Measurements from ENCODE around the gene LRRC55.

The LRRC55 gene

DNA sequence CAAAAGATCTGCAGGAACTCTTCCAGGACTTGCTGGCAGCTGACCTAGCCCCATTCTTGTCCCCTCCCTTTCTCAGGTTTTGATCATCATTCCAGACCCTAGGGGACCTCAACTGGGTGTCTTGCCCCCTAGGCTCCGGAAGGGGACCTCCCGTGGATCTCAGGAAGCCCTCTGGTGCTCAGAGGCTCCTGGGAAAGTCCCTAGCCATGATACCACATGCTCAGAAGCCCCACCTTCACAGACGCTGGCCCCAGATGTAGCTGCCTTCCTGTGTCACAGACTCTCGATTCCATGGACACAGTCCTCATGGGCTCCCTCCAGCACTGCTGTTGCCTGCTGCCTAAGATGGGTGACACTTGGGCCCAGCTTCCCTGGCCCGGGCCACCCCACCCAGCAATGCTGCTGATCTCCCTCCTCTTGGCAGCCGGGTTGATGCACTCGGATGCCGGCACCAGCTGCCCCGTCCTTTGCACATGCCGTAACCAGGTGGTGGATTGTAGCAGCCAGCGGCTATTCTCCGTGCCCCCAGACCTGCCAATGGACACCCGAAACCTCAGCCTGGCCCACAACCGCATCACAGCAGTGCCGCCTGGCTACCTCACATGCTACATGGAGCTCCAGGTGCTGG, at the start of gene LRRC55:
Gene LRRC55, plus strand, starts transcription at position 276 of the 628 bp plus-strand sequence. Its CDS starts 70 bp downstream, at position 346.
- DNase-seq = no peak

DNA sequence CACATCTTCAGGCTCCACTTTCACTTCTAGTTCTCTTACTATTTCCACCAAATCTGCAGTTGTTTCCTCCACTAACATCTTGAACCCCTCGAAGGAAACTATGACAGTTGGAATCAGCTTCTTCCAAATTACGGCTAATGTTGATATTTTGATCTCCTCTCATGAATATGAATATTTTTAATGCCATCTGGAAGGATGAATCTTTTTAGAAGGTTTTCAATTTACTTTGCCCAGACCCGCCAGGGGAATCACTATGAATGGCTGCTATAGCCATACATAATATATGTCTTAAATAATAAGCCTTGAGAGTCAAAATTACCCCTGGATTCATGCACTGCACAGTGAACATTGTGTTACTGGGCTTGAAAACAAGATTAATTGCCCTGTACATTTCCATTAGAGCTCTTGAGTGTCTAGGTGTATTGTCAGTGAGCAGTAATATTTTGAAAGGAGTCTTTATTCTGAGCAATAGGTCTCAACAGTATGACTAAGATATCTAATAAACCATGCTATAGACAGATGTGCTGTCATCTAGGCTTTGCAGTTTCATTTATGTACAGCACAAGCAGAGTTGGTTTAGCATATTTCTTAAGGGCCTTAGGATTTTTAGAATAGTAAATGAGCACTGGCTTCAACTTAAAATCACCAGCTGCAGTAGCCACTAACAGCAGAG, 48.3 kb upstream of the LRRC55 start:
- no peak for DNase-seq

- DNase-seq = no peak
These were observed 47.5 kb upstream of the LRRC55 start for GRCh38 chr11:57134284-57134683.

DNA sequence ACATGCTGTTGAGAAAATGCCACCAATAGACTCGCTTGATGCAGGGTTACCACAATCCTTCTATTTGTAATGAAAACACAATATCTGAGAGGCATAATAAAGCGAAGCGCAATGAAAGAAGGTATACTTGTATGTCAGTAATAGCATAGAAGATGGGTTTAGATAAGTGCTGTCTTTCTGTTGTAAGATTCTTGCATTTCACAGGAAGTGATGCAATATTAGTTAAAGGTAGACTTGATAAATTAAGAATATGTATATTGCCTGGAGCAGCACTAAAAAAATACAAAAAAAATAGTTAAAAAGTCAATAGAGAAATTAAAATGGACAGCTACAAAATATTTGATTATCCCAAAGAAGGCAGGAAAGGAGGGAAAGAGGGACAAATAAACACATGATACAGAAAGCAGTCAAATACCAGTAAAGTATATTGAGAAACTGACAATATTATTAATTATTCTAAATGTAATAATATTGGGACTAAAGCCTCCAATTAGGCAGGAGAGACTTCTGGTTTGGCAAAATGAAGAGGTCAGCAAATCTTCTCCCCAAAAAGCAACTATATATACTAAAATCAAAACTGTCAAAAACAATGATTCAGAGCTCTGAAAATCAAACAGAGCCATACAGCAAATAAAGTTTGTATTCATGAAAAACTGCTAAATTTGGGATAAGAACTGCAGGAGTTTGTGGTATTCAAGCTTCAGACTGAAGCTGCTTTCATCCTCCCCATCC, 46.6 kb upstream of the LRRC55 start:
- no peak for DNase-seq

DNA sequence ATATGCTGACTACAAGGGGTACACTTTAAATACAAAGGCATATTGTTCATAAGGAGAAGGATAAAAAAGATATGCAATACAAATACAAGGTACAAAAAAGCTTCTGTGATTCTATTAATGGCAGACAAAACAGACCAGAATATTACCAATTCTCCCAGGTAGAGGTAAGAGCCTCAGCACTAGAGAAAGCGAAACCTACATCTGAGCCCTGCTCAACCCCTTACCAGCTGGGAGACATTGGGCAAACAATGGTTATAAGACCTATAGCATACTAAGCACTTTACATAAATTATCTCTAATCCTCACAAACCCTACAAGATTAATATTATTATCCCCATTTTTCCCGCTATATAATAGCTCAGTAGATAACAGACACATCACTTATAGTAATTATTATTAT, 41.2 kb upstream of the LRRC55 start:
- DNase-seq = no peak

- DNase-seq = no peak
These were observed 38.3 kb upstream of the LRRC55 start for GRCh38 chr11:57143459-57143858.

- DNase-seq = no peak
These were observed 37.7 kb upstream of the LRRC55 start for GRCh38 chr11:57144075-57144474.

DNA sequence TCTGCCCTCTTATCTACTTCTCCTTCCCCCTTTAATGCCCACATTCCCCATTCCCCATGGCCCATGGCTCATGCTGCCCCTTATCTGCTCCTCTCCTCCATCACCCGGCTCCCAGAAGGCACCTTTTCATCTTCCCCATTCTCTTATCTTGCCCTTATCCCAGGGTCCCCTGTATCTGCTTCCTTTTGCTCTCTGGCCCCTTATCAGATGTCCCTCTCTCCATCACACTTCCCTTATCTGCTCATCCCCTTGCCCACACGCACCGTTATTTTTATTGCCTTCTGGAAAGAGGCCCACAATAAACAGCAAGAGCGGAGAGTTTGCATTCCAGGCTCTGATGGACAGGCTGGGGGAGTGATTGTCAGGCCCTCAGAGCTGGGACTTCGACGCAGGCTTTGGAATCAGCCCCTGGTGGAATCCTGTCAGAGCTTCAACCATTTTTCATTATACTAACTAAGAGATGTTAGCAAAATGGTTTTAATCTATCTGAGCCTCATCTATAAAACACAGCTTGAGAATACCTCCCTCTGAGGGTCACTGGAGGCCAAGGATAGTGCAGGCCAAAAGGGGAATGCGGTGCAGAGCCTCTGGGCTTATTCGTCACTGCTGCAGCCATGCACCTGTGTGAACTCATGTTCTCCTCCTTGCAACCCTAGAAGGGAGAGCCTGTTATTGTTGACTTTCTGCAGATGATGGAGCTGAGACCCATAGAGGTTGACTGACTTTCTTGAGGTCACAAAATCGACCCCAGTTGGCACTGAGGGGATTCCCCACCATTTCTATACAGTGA, 37.0 kb upstream of the LRRC55 start:
- no peak for DNase-seq

DNA sequence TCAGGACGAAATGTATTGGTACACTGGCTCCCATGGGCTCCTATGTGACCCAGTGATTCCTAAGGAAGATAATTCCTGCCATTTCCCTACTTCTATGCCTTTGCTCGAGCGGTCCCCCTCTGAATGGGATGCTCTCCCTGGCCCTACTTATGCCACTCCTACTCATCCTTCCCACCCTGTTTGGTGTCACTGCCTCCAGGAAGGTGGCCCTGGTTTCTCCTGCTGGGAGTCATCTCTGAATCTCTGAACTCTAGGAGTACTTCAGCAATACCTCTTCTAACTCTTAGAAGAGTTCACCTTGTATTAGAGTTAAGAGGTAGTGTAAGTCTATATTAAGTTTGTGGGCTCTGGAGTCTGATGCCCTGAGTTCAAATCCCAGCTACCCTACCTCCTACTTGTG, 35.5 kb upstream of the LRRC55 start:
- no peak for DNase-seq

- DNase-seq = no peak
These were observed 33.1 kb upstream of the LRRC55 start for GRCh38 chr11:57148621-57149020.

DNA sequence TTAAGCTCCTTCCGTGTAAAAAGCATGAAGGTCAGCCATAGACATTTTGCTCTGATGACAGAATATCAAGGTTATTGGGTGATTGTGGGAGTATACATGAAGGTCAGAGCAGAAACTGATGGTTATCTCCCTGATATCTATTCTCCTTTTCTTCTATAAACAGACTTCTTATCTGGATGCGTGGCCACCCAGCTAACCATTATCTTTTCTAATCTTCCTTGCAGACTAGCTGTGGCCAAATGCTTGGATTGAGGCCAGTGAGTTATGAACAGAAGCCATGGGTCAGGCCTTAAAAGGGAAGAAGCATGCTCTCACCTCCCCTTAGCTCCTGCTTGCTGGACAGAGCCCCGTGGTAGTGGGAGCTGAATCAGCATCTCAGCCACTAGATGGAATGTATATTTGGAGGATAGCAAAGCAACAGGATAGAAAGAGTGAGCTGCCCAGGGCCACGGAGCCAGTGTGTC, 31.3 kb upstream of the LRRC55 start:
- DNase-seq = no peak

- DNase-seq = no peak
These were observed 29.6 kb upstream of the LRRC55 start for GRCh38 chr11:57152134-57152533.

DNA sequence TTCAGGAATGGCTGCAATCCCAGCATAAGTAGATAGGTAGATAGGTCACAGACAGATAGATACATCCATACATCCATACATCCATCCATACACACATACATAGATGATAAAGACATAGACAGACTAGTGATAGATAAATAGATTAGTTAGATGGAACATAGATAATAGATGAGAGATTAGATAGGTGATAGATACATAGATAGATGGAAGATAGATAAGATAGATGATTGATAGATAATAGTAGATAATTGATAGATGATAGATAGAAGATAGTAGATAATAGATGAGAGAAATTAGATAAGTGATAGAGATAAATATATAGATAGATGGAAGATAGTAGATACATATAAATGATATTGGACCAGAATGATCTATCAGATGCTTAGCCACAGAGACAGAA, 28.3 kb upstream of the LRRC55 start:
- DNase-seq = no peak

GRCh38 chr11:57154739-57155138, 27.0 kb upstream of the LRRC55 start:
- DNase-seq = no peak

DNA sequence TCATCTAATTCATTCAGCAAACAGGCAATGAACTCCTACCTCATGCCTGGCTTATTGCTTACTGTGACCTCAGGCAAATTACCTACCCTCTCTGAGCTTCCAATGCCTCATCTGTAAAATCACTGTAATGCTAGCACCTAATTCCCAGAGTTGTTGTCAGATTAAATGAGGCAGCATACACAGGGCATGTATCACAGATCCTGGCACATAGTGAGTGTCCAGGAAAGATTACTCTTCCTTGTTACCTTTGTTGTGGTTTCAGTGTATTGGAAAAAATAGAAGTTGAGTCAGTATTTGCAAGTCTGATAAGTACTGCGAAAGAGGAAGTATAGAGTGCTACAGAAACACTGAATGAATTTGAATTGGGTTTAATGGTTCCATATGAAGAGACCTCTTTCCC, 26.4 kb upstream of the LRRC55 start:
- no peak for DNase-seq

- no peak for DNase-seq
These were observed 25.7 kb upstream of the LRRC55 start for GRCh38 chr11:57155838-57156607.

DNA sequence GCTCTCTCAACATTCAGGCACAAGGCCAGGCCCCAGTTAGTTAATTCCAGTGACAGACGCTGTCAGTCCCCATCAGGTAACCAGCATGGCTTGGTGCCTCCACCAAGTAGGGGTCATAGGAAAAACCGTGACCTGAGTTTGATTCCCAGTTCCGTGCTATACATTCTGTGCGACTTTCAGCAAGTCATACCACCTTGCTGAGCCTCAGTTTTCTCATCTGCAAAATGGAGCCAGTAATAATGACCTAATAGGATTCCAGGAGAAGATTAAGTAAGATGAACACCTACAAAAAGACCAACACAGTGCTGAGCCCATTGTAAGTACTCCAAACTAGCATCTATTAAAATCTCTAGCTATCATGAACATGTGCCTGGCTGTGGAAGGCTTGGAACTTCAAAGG, 24.8 kb upstream of the LRRC55 start:
- no peak for DNase-seq

DNA sequence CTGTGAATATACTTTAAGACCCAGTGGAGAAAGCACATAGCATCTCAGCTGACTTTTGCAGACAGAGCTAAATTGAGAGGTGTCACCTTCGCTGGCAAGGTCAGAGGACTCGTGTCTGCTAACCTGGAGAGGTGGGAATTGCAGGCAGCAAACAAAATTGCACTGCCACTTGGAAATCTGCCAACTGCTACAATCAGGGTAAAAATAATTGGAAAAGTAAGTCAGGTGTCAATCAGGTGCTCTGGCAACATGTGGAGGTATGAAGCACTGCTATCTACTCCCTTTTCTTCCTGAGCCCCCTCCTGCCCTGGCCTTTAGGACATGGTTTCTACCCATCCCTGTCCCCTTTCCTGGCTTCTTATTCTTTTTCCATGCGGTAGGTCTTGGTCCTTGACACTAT, 24.1 kb upstream of the LRRC55 start:
- DNase-seq = no peak

DNA sequence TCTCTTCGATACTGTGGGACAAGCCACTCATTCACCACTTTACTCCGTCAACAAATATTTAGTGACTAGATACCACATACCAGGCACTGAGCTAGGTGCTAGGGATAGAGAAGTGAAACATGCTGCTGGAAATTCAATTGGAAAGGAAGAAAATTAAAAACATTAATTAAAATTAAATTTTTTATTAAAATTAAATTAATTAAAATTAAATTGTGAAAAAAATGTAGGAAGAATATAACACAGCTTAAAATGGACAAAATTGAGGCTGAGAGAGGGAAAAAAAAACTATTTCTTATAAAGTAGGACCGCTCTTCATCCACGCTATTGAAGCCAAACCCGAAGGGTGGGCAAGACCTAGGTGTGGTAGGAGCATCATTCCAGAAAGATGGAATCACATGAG, 23.6 kb upstream of the LRRC55 start:
- DNase-seq = no peak

- no peak for DNase-seq
These were observed 23.2 kb upstream of the LRRC55 start for GRCh38 chr11:57158599-57158998.

DNA sequence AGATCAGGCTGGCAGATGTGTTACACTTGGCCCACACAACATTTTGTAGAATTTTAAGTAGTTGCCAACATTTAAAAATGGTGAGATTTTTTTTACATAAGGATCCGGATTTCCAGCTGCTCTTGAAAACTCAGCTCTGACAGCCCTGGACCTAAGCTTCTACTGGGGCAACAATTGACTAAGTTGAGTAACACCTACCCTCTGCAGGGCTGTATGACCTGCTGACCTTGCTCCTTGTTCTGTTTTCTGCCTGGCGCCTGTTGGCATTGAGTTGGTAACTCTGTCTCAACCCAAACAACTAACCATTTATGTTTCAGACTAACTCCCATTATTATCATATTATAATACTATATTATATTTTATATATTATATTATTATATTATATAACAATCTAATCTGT, 21.1 kb upstream of the LRRC55 start:
- DNase-seq = no peak

- no peak for DNase-seq
These were observed 20.4 kb upstream of the LRRC55 start for GRCh38 chr11:57161351-57161750.

Data from SHP77 (cell line).